SK-N-SH (cell line): ENCODE measurements around the gene ITM2A. TPM values are rescaled to one million over a fixed set of nuclear protein-coding genes. Genes with fewer than 3 reads are reported as not detected.

Experiments
- CTCF ChIA-PET: fragments of 300-600, 350-600 bp; formaldehyde crosslinking; extraction: SDS; loops from one replicate; lab custom pipeline; 2021; lab: Yijun Ruan, JAX
- POLR2A ChIA-PET: fragments of 350-600 bp; sonication (Branson Sonifier 250); formaldehyde crosslinking; extraction: SDS; loops from one replicate; lab custom pipeline; 2020; ENCODE audit warnings: antibody characterized with exemption, inconsistent platforms; lab: Yijun Ruan, JAX
- DNase-seq: peaks from one replicate; pipeline ENCODE4 v3.0.0; 2012
- H2AFZ ChIP-seq: fragments of 200-600 bp; sonication (generic); 2 replicates; pipeline ENCODE4 v1.8.1; 2016; ENCODE audit warnings: antibody characterized with exemption, mild to moderate bottlenecking, low read depth
- H3F3A ChIP-seq: fragments of 200-600 bp; sonication (generic); replicated peaks from 2 replicates; pipeline ENCODE3; 2016; ENCODE audit warnings: antibody characterized with exemption, mild to moderate bottlenecking; ENCODE audit not compliant: insufficient read depth
- H3K27ac ChIP-seq, 2 experiments: fragments of 200-500 bp in 1 of 2; fragments of 200-600 bp in 1 of 2; sonication (Bioruptor generic) in 1 of 2; sonication (generic), shearing (Covaris generic) in 1 of 2; 2 replicates each; pipeline versions ENCODE4 v1.5.1 to v1.6.1; 2014 to 2016; ENCODE audit warnings: low read depth in 2 of 2, inconsistent platforms in 1 of 2, low read length in 1 of 2, mild to moderate bottlenecking in 1 of 2, mixed read lengths in 1 of 2
- H3K27me3 ChIP-seq: fragments of 200-600 bp; sonication (generic), shearing (Covaris generic); 2 replicates; pipeline ENCODE4 v1.6.1; 2016; ENCODE audit warnings: mixed run types; ENCODE audit not compliant: insufficient read depth
- H3K36me3 ChIP-seq, 2 experiments: fragments of 200-500 bp in 1 of 2; fragments of 200-600 bp in 1 of 2; sonication (Bioruptor generic) in 1 of 2; sonication (generic) in 1 of 2; replicated peaks in 1 of 2; 2 replicates each; pipeline versions ENCODE3 to v1.5.1; 2014 to 2016; ENCODE audit warnings: low read length in 1 of 2, mild to moderate bottlenecking in 1 of 2; ENCODE audit not compliant: insufficient read depth in 2 of 2, control insufficient read depth in 1 of 2
- H3K4me1 ChIP-seq, 2 experiments: fragments of 200-500 bp in 1 of 2; fragments of 200-600 bp in 1 of 2; sonication (Bioruptor generic) in 1 of 2; sonication (generic), shearing (Covaris generic) in 1 of 2; 2 replicates each; pipeline versions ENCODE4 v1.5.1 to v1.6.1; 2014 to 2016; ENCODE audit warnings: low read depth in 1 of 2, low read length in 1 of 2, mixed run types in 1 of 2; ENCODE audit not compliant: insufficient read depth in 2 of 2, control insufficient read depth in 1 of 2
- H3K4me2 ChIP-seq: fragments of 200-600 bp; sonication (generic), shearing (Covaris generic); 2 replicates; pipeline ENCODE4 v1.6.1; 2017; ENCODE audit warnings: mixed run types
- H3K4me3 ChIP-seq, 2 experiments: fragments of 200-500 bp in 1 of 2; fragments of 200-600 bp in 1 of 2; sonication (Bioruptor generic) in 1 of 2; sonication (generic), shearing (Covaris generic) in 1 of 2; 2 replicates each; pipeline versions ENCODE4 v1.5.1 to v1.8.1; 2014 to 2016; ENCODE audit warnings: low read depth in 2 of 2, inconsistent platforms in 1 of 2, low read length in 1 of 2, mild to moderate bottlenecking in 1 of 2, mixed read lengths in 1 of 2, moderate library complexity in 1 of 2
- H3K79me2 ChIP-seq: fragments of 200-600 bp; sonication (generic); 2 replicates; pipeline ENCODE4 v1.8.1; 2017; ENCODE audit warnings: mild to moderate bottlenecking; ENCODE audit not compliant: insufficient read depth
- H3K9ac ChIP-seq: fragments of 200-600 bp; sonication (generic); 2 replicates; pipeline ENCODE4 v1.6.1; 2017; ENCODE audit warnings: mixed run types
- H3K9me2 ChIP-seq: fragments of 200-600 bp; sonication (generic); 2 replicates; pipeline ENCODE4 v1.6.1; 2017; ENCODE audit warnings: mixed run types
- H3K9me3 ChIP-seq: fragments of 200-600 bp; sonication (generic); 2 replicates; pipeline ENCODE4 v1.6.1; 2017; ENCODE audit warnings: mixed run types, mild to moderate bottlenecking, moderate library complexity
- H4K20me1 ChIP-seq: fragments of 200-600 bp; sonication (generic); 2 replicates; pipeline ENCODE4 v1.6.1; 2017; ENCODE audit warnings: mild to moderate bottlenecking, mixed run types; ENCODE audit not compliant: insufficient read depth
- GABPA ChIP-seq: IDR thresholded peaks from 2 replicates; pipeline ENCODE4 v1.4.0; 2012; ENCODE audit warnings: low read depth, mild to moderate bottlenecking
- GATA2 ChIP-seq: sonication (generic); formaldehyde crosslinking; IDR thresholded peaks from 2 replicates; pipeline ENCODE4 v1.5.0; 2020; ENCODE audit warnings: mild to moderate bottlenecking, missing genetic modification reagents
- MEF2A ChIP-seq: IDR thresholded peaks from 2 replicates; pipeline ENCODE4 v1.4.0; 2012; ENCODE audit warnings: low read depth, borderline replicate concordance
- RAD21 ChIP-seq: IDR thresholded peaks from 2 replicates; pipeline ENCODE4 v1.6.1; 2012; ENCODE audit warnings: mild to moderate bottlenecking, low read length
- TCF12 ChIP-seq: IDR thresholded peaks from 2 replicates; pipeline ENCODE4 v1.4.0; 2012
- TEAD4 ChIP-seq: IDR thresholded peaks from 2 replicates; pipeline ENCODE4 v1.4.0; 2012; ENCODE audit warnings: mild to moderate bottlenecking, borderline replicate concordance; ENCODE audit not compliant: insufficient read depth
- WGBS: methylation state at CpG from one replicate; pipeline ENCODE4 v1.1.6; 2017; ENCODE audit warnings: low lambda C conversion rate; 5-methylcytosine and 5-hydroxymethylcytosine counted together
- polyA plus RNA-seq, 3 experiments: library from polyadenylated mRNA; depleted of rRNA; stranded (reverse); fragments of >200 nt; gene quantifications; 2 replicates each; pipeline ENCODE4 v1.2.3, GENCODE V29; 2012
- TF ChIP-seq, protein P1 (sequence below): fragments of 150-350 bp; IDR thresholded peaks from 2 replicates; pipeline ENCODE4 v1.6.1; 2016; ENCODE audit warnings: mild to moderate bottlenecking, low read depth, low read length
- TF ChIP-seq, protein P2 (sequence below): IDR thresholded peaks from 2 replicates; pipeline ENCODE4 v1.4.0; 2012; ENCODE audit warnings: low read depth
- TF ChIP-seq, protein P3 (sequence below): fragments of 200-600 bp; sonication (generic); IDR thresholded peaks from 2 replicates; pipeline ENCODE4 v1.6.1; 2017; ENCODE audit warnings: antibody characterized with exemption, mild to moderate bottlenecking, moderate library complexity

ITM2A gene
- polyA plus RNA-seq, 1 of the 3 experiments (the other 2 are of a cell fraction) = not detected

DNA sequence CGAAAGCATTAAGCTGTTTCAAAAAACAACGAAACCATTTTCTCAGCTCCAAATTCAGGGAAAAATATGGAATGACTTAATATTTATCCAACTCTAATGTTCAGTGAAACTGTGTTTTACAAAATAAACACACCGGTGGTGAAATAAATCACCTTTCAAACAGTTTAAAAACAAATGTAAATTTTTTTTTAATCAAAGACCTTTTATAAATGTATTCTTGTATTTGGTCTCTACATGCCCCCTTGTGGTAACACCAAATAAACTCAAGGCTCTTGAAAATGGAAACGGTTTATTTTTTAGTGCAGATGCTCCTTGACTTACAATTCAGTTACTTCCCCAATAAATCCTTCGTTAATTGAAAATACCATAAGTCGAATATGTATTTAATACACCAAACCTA, 45.8 kb upstream of the ITM2A start:
- 6% methylated on average over 6 of the region's 6 CpGs for WGBS
- peak; percentile 1 for DNase-seq
- no peaks in the 10 kb centered on the region for H3K36me3 ChIP-seq

DNA sequence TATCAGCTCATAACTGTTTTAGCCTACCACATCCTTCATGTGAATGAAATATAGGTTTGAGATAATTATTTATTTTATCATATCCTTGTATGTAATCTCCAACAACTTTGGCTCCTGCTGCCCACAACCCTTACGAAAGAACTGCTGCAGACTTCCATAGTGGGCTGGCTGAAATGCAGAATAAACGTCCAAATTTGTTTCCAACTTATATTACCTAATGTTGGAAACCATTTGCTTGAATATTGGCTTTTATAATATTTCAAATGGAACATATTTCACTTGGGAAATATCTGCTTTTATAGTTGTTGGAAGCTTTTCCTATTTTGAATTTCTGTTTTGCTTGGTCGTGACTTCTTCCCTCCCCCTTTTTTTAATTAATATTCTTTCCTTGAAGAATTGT, 45.0 kb upstream of the ITM2A start:
- Histone ChIP-seq H3F3A (no peaks in the 10 kb centered on the region), H3K9me2 (no peaks in the 10 kb centered on the region), H3K27me3 (no peaks in the 10 kb centered on the region), H3K4me2 (0 out of 2 replicates have a peak overlapping the region, but pooled peaks have one; percentile 42), H4K20me1 (no peaks in the 10 kb centered on the region), H3K36me3 (no peaks in the 10 kb centered on the region), H3K27ac (no peak overlapping the region), H3K4me1 (no peaks in the 10 kb centered on the region), H3K9me3 (no peaks in the 10 kb centered on the region), H3K79me2 (no peaks in the 10 kb centered on the region), H3K4me3 (no peak overlapping the region), H2AFZ (0 out of 2 replicates have a peak overlapping the region, but pooled peaks have one; percentile 72), H3K9ac (no peak overlapping the region)
- WGBS = 5% methylated on average over 3 of the region's 3 CpGs
- POLR2A ChIA-PET = no interaction called here
- CTCF ChIA-PET = interaction anchor here (1.1 to 2.5 kb wide), 5 partner anchors 14 to 114 kb away, joined by 3 to 8 read pairs (median 5); no protein-coding TSS in a partner anchor
- TF ChIP-seq, protein P1, sequence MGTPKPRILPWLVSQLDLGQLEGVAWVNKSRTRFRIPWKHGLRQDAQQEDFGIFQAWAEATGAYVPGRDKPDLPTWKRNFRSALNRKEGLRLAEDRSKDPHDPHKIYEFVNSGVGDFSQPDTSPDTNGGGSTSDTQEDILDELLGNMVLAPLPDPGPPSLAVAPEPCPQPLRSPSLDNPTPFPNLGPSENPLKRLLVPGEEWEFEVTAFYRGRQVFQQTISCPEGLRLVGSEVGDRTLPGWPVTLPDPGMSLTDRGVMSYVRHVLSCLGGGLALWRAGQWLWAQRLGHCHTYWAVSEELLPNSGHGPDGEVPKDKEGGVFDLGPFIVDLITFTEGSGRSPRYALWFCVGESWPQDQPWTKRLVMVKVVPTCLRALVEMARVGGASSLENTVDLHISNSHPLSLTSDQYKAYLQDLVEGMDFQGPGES = no peak
- no peak for TF ChIP-seq TEAD4
- no peak for TF ChIP-seq GABPA
- TF ChIP-seq, protein P2, sequence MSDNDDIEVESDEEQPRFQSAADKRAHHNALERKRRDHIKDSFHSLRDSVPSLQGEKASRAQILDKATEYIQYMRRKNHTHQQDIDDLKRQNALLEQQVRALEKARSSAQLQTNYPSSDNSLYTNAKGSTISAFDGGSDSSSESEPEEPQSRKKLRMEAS = no peak
- TF ChIP-seq MEF2A = no peak
- TF ChIP-seq GATA2 (CRISPR knock-in tag) = no peak
- no peak for DNase-seq

More for the DNA sequence above, 45.8 kb upstream of the ITM2A start:
- Histone ChIP-seq H3K9me2 (no peaks in the 10 kb centered on the region), H2AFZ (peak overlapping the region; percentile 72; the same call in 1 of the 2 replicates), H4K20me1 (no peaks in the 10 kb centered on the region), H3K4me3 (peak overlapping the region; percentile 32 to 39; a peak in 2 of 4 replicates), H3K79me2 (no peaks in the 10 kb centered on the region), H3F3A (no peaks in the 10 kb centered on the region), H3K4me1 (no peaks in the 10 kb centered on the region), H3K27ac (no peak overlapping the region), H3K4me2 (peak overlapping the region; percentile 42), H3K9me3 (no peaks in the 10 kb centered on the region), H3K27me3 (no peaks in the 10 kb centered on the region), H3K9ac (no peak overlapping the region)
- CTCF ChIA-PET = interaction anchor here (1.1 to 2.5 kb wide), 8 partner anchors 13 to 872 kb away, joined by 3 to 8 read pairs (median 4); no protein-coding TSS in a partner anchor
- TF ChIP-seq RAD21 (peak; percentile 45), TCF12 (no peak)
- TF ChIP-seq, protein P3, sequence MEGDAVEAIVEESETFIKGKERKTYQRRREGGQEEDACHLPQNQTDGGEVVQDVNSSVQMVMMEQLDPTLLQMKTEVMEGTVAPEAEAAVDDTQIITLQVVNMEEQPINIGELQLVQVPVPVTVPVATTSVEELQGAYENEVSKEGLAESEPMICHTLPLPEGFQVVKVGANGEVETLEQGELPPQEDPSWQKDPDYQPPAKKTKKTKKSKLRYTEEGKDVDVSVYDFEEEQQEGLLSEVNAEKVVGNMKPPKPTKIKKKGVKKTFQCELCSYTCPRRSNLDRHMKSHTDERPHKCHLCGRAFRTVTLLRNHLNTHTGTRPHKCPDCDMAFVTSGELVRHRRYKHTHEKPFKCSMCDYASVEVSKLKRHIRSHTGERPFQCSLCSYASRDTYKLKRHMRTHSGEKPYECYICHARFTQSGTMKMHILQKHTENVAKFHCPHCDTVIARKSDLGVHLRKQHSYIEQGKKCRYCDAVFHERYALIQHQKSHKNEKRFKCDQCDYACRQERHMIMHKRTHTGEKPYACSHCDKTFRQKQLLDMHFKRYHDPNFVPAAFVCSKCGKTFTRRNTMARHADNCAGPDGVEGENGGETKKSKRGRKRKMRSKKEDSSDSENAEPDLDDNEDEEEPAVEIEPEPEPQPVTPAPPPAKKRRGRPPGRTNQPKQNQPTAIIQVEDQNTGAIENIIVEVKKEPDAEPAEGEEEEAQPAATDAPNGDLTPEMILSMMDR = peak; percentile 67
- POLR2A ChIA-PET = no interaction called here
